Hepatocyte (in vitro differentiated cells): Measurements from ENCODE around the gene ZNF263.

ENCODE experiments used
- EZH2 ChIP-seq: fragments of 200-600 bp; sonication (generic); IDR thresholded peaks from 2 replicates; pipeline ENCODE4 v1.6.1; 2016; ENCODE audit warnings: antibody characterized with exemption, mild to moderate bottlenecking, borderline replicate concordance
- TF ChIP-seq, protein P1 (sequence below): fragments of 200-600 bp; sonication (generic); IDR thresholded peaks from 2 replicates; pipeline ENCODE4 v1.5.1; 2016; ENCODE audit warnings: antibody characterized with exemption, mild to moderate bottlenecking; ENCODE audit not compliant: poor library complexity

DNA sequence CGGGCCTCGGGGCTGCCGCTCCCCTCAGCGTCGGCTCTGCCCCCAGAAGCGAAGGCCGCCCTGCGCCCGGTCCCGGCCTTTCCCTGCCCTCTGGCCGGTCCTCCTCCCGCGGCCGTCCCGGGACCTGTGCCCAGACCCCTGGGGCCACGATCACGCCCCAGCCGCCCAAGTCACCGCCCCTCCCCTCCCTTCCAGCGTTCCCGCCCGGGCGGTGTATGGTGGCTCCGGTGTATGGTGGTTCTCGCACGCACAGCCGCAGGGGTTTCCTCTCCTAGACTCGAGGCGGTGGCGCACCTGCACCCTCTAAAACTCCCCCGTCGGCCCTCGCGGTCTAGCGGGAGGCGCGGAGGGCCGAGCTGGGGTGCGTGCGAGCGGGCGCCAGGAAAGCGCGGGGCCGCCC is 11.9 kb downstream of the ZNF263 start:
- no peak for TF ChIP-seq EZH2
- TF ChIP-seq, protein P1, sequence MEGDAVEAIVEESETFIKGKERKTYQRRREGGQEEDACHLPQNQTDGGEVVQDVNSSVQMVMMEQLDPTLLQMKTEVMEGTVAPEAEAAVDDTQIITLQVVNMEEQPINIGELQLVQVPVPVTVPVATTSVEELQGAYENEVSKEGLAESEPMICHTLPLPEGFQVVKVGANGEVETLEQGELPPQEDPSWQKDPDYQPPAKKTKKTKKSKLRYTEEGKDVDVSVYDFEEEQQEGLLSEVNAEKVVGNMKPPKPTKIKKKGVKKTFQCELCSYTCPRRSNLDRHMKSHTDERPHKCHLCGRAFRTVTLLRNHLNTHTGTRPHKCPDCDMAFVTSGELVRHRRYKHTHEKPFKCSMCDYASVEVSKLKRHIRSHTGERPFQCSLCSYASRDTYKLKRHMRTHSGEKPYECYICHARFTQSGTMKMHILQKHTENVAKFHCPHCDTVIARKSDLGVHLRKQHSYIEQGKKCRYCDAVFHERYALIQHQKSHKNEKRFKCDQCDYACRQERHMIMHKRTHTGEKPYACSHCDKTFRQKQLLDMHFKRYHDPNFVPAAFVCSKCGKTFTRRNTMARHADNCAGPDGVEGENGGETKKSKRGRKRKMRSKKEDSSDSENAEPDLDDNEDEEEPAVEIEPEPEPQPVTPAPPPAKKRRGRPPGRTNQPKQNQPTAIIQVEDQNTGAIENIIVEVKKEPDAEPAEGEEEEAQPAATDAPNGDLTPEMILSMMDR: no peak
